ENCODE measurements around the gene ARHGAP26. TPM values are rescaled to one million over a fixed set of nuclear protein-coding genes. Genes with fewer than 3 reads are reported as not detected.

The ARHGAP26 gene
- total and polyA plus RNA-seq, 2 experiments from 2014 or later: 9.5 to 16.8 TPM

DNA sequence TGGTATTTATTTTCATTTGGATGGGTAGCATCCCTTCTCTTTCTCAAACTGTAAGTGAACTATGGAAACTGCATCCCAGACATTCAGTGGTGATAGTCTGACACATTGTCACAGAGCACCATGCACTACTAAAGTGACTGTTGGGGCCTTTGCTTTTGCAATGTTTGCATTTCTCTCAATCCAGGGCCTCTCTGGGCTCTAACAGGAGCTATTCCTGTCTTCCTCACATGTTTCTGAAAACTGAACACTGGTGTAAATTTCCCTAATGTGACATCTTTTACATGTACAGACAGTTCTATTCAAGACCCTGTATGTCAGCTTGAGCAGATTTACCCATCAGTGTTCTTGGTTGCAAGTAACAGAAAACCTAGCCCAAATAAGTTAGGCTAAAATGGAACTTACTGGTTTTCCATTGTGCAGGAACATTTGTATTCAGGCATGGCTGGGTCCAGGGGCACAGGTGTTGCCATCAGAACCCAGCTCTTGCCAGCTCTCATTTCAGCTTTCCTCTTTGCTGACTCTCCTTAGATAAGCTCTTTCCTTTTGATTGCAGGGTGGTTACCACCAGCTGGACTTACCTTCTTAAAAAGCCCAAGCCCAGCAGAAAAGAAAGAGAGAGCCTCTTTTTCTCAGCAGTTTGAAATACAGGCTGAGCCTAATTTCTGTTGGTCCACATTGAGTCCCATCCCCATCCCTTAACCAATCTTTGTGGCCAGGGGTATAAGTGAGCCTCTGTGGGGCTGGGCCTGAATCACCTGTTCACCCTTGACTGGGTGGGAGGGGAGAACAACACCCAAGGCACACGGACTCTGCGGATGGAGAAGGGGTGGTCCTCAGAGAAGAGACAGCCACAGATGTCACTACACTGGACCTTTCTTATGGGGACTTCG lies 399.0 kb downstream of the ARHGAP26 start:
- peaks cover 19% of the 10 kb centered on the region; the same call in 1 of the 2 replicates for H3K4me1 ChIP-seq (ENCODE audit: insufficient read depth)
- no peak overlapping the region for H3K4me3 ChIP-seq
- ATAC-seq: no peak
- H3K36me3 ChIP-seq (ENCODE audit: insufficient read depth): no peaks in the 10 kb centered on the region
- Mint-ChIP-seq H3K4me3 (no peak overlapping the region), H3K9me3 (no peaks in the 10 kb centered on the region), H3K36me3 (ENCODE audit: low read depth) (no peaks in the 10 kb centered on the region), H3K27ac (no peak overlapping the region), H3K27me3 (ENCODE audit: insufficient read depth, low read depth, poor library complexity) (peaks cover 2% of the 10 kb centered on the region), H3K4me1 (peaks cover 35% of the 10 kb centered on the region)
- H4K20me1 ChIP-seq (replicated peaks; ENCODE audit: insufficient read depth): no peaks in the 10 kb centered on the region
- no peaks in the 10 kb centered on the region for H3K27me3 ChIP-seq (ENCODE audit: insufficient read depth)
- TF ChIP-seq ZNF114 (CRISPR knock-in tag; IDR thresholded peaks at IDR 0.05): no peak
- no peak for TF ChIP-seq ZNF331 (CRISPR knock-in tag; IDR thresholded peaks at IDR 0.05; ENCODE audit: low read depth)
- no peak for TF ChIP-seq NANOG (IDR thresholded peaks at IDR 0.05; ENCODE audit: borderline replicate concordance)
- no peak for TF ChIP-seq ETS1 (IDR thresholded peaks at IDR 0.05)
- TF ChIP-seq CTCF (conservative IDR thresholded peaks at IDR 0.05; ENCODE audit: low read depth in 2 of 2): no peak
- no peak for TF ChIP-seq CREB1 (CRISPR knock-in tag; IDR thresholded peaks at IDR 0.05; ENCODE audit: low read depth)
- no peak for TF ChIP-seq JUNB (IDR thresholded peaks at IDR 0.05; ENCODE audit: unreplicated experiment)
- TF ChIP-seq, protein P1, sequence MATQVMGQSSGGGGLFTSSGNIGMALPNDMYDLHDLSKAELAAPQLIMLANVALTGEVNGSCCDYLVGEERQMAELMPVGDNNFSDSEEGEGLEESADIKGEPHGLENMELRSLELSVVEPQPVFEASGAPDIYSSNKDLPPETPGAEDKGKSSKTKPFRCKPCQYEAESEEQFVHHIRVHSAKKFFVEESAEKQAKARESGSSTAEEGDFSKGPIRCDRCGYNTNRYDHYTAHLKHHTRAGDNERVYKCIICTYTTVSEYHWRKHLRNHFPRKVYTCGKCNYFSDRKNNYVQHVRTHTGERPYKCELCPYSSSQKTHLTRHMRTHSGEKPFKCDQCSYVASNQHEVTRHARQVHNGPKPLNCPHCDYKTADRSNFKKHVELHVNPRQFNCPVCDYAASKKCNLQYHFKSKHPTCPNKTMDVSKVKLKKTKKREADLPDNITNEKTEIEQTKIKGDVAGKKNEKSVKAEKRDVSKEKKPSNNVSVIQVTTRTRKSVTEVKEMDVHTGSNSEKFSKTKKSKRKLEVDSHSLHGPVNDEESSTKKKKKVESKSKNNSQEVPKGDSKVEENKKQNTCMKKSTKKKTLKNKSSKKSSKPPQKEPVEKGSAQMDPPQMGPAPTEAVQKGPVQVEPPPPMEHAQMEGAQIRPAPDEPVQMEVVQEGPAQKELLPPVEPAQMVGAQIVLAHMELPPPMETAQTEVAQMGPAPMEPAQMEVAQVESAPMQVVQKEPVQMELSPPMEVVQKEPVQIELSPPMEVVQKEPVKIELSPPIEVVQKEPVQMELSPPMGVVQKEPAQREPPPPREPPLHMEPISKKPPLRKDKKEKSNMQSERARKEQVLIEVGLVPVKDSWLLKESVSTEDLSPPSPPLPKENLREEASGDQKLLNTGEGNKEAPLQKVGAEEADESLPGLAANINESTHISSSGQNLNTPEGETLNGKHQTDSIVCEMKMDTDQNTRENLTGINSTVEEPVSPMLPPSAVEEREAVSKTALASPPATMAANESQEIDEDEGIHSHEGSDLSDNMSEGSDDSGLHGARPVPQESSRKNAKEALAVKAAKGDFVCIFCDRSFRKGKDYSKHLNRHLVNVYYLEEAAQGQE (IDR thresholded peaks at IDR 0.05; ENCODE audit: unreplicated experiment): no peak
- TF ChIP-seq EZH2 (IDR thresholded peaks at IDR 0.05; ENCODE audit: low read depth, unreplicated experiment): no peak
- no peak for DNase-seq (ENCODE audit: low spot score)
- H3K27ac ChIP-seq (ENCODE audit: low read depth): no peak overlapping the region
- no peaks in the 10 kb centered on the region for H3F3A ChIP-seq (replicated peaks; ENCODE audit: low read depth)
- peaks cover 9% of the 10 kb centered on the region; the same call in 1 of the 2 replicates for H3K9me2 ChIP-seq (ENCODE audit: insufficient read depth)
- H3K79me2 ChIP-seq (replicated peaks; ENCODE audit: insufficient read depth): no peaks in the 10 kb centered on the region
- H3K4me2 ChIP-seq: no peak overlapping the region
- no peak overlapping the region for H2AFZ ChIP-seq

Measured in GM23338 (cell line).